Fibroblast of upper back skin (primary cell): ENCODE data around the gene CCDC172.

Source experiments
- DNase-seq: peaks from one replicate; pipeline ENCODE4 v3.0.0-alpha.2; 2013

Gene CCDC172, protein sequence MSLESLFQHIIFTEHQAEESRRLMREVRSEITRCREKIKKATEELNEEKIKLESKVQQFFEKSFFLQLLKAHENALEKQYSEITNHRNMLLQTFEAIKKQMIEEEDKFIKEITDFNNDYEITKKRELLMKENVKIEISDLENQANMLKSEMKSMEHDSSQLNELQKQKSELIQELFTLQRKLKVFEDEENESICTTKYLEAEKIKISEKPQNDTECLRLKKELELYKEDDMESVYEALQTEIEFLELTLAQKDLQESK

DNA sequence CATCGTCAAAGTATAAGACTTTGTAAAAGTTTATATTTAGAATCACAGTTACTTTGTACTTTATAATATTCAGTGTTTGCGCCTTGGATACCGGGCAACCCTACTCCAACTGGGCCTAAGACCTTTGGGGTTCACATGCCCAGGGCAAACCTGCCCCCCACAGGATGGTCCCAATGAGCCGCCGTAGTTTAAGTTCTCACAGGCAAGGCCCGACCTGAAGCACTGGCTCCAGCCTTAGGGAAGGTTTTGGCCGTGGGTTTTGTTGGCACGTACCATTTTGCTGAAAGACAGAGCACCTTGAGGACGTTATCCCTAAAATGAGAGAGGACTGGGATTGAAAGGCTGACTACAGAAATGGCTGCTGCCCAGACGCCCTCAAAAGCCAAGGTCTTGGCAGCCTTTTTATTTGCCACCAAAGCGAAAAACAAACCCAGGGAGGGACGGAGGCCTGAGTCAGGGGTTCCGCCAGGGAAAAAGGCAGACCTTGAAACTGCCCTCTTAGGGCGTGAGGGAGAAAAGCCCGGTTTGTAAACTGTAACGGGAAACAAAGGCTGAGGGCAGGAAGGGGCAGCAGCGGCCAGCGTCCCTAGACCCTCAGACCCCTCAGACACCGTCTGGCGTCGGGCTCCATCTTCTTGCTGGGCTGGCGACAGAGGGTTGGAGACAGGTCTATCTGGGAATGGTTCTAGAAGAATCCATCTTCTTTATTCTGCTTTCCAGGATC lies at the start of gene CCDC172:
TSS of gene CCDC172 (plus strand) at position 222 of the 724 bp plus-strand sequence. CDS start 564 bp downstream, outside the sequence.
- no peak for DNase-seq

DNA sequence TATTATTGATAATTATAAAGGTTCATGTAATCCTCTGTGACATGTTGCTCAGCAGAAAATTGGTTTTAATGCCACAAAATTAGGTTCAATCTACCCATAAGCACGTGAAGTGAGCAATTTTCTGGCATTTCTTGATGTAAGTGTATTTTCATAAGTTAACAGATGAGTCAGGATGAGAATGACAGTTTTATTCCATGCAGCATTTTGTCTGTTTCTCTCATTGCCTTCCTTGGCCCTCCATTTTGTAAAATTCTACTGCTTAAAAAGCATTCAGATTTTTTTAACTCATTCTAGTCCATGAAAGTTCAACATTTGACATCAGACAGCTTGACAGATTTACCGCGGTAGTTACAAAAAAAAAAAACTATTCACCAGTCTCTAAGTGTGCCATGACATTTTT lies 47.3 kb upstream of the CCDC172 start:
- DNase-seq = no peak

DNA sequence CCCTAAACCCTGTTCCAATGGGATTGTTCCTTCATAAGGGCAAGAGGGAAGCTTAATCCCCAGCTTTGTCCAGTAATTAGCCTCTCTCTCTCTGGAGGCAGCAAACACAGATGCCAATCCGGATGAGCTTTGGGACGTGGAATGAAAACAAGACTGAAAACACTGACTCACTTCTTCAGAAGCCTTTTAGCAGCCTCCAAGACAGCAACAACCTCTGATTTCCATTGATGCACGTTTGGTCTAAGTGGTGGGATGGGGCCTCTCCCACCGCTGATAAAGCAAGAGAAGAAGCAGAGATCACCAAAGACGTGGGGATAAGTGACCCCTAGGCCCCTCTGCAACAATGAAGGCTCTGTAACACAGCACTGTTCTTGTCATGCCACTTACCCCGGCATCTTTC lies 45.4 kb upstream of the CCDC172 start:
- peak; percentile 54 for DNase-seq

DNA sequence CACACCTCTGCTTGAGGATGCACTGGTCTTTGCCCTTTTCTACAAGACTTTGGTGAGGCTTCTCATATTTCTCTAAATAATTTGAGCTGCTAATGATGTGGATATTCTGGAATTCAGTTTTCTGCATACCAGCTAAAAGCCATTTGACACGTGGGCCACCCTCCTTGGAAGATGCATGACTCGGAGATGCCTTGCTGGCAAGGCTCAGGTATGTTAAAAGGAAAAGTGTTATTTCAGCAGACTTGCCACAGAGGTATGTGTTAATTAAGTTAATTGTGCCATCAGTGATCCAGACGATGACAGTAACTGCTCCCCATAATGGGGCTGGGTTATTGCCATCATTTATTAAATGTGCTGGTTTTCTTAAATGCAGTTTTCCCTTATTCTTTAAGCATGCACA lies 42.5 kb upstream of the CCDC172 start:
- peak; percentile 33 for DNase-seq

DNA sequence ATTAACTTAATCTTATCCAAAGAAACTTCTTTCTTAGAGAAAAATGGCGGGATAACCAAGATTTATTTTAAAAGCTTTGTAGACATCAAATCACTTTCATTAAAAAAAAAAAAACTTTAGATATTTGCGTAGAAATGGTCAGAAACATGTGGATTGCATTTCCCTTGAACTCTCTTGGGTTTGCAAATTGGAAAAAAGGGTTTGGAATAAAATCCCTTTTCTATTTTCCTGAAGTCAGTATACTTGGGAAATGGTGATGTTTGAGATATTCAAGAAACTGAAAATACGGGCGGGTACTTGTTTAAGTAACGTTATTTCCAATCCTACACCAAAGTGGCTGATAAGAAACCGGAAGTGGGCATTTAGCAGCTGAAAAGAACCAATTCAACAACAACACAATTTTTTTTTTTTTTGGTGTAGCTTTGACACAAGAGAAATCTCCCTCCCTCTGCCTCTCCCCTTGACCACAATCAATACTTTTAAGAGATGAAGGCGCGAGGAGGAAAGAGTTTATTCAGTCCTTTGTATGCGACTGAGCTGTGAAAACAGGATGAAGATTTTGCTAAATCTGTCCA lies 37.5 kb upstream of the CCDC172 start:
- no peak for DNase-seq

DNA sequence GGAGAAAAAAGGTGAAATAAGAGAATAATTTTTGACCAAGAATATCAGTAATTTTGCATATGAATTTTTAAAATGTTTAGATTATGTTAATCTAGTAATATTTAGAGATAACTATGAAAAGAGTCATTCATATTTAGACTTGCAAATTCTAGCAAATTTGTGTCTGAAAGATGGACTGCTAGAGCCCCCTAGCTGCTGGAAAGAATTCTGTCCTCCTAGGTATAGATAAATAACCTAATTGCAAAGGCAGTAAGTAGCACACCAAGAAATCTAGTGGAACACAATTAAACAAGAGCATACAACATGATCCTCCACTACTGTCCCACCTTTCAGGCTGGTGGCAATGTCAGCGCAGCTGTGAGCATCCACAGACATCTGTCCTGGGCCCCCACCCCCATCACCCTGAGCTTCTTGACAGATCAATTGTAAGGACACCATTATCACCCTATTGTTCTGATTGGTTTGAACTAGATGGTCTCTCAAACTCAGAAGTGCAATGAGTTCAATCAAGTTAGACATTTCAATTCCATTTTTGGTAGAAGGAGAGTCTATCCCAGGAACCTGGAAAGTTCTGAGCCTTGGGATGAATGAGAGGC lies 36.2 kb upstream of the CCDC172 start:
- peak; percentile 66 for DNase-seq

DNA sequence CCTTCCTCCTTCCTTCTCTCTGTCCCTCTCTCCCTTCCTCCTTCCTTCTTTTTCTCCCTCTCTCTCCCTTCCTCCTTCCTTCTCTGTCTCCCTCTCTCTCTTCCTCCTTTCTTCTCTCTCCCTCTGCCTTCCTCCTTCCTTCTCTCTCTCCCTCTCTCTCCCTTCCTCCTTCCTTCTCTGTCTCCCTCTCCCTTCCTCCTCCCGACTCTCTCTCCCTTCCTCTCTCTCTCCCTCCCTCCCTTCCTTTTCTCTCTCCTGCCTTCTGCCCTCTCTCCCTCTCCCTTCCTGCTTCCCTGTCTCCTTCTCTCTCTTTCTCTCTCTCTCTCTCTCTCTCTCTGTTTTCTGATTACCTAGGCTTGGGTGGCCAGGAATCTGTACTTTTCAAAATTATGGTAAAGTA lies 34.6 kb upstream of the CCDC172 start:
- no peak for DNase-seq

DNA sequence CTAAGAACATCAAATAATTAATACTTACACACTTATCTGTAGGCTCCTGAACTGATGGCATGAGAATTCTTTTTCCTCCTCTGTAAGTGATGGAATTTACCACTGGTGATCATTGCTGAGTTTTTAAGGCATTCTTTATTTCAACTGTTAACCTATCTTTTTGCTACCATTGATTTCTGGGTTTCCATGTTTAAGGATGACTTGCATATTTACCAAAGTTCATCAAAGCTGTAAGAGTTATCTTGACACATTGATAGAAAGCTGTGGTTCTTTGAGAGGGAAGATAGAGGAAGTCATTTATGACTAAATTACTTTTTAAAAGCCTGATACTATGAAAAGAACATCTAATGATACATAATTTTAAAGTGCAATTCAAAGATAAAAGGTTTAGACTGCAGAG lies 31.8 kb upstream of the CCDC172 start:
- DNase-seq = no peak

DNA sequence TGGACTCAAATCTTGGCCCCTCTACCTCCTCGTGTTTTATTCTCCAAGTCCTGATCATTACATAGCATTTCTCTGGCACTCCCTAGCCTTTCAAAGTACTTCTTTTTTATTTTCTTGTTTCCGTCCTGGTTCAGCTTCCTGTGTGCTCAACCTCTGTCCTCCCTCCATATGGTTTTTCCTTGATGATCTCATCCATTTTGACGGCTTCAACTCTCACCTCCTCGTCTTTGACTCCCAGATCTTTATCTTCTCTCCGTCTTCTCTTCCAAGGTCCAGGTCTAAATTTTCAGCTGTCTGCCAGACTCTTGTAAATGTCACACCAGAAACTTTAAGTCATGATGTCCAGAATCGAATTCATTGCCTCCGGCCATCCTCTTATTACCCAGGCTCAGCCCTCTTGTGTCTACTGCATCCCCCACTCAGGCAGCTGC lies 27.9 kb upstream of the CCDC172 start:
- DNase-seq = no peak

DNA sequence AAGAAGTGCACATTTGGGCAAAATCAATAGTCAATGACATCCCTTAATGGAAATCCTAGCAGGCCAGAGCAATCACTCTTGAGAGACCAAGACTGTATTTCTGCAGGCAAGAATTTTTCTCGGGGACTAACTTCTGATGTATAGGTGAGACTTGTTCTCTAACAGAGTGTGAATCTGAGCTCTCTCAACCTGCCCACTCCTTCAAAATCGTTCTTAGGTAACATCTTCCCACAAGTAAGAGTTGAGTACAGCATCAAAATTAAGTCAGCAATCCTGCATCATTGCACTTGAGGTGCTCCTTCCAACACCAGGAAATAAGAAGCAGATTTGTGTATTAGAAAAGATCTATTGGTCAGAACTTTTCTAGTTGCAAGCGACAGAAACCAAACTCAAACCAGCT lies 25.7 kb upstream of the CCDC172 start:
- DNase-seq = no peak

DNA sequence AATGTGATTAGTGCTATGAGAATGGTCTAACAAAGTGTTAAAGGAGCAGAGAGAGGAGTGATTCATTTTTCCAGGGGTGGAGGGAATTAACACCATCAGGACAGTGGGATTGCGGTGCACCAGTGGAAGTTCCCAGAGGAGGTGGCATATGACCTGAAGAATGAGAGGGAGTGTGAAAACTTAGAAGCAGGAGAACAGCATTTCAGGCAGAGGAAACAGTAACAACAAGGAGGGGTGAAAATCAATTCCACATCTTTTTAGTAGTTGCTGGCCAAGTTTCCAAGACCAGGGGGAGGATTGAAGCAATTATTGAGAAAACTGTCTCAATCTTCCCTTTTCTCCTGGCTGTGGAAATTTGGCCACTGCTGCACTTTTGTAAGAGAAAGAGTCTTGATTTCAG lies 23.7 kb upstream of the CCDC172 start:
- DNase-seq = peak; percentile 26

DNA sequence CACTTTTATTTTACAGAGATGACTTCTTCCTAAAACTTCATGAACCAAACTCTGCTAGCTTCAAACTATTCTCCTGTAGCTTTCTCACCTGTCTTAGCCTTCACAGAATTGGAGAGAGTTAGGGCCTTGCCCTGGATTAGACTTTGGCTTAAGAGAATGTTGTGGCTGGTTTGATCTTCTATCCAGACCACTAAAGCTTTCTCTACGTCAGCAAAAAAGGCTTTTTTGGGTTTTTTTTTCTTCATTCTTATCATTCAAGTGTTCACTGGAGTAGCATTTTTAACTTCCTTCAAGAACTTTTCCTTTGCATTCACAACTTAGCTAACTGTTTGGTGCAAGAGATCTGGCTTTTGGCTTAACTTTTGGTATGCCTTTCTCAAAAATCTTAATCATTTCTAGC lies 19.3 kb upstream of the CCDC172 start:
- DNase-seq = no peak

DNA sequence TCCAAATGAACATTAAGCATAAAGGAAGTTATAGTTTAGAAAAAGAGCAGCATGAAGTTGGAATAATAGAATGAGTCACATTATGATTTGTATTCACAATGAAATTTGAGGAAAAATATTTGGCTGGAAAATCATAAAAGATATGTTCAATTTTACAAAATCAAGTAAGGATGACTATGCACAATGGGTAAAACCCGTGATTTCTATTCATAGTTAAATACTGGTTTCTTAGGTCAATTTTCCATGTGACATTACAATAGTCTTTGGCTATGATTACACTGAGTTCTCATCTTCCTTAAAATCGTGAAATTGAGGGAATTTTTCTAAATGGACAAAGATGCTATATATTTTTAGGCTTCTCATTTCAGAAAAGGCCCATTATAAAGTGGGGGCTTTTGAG lies 17.4 kb upstream of the CCDC172 start:
- no peak for DNase-seq

DNA sequence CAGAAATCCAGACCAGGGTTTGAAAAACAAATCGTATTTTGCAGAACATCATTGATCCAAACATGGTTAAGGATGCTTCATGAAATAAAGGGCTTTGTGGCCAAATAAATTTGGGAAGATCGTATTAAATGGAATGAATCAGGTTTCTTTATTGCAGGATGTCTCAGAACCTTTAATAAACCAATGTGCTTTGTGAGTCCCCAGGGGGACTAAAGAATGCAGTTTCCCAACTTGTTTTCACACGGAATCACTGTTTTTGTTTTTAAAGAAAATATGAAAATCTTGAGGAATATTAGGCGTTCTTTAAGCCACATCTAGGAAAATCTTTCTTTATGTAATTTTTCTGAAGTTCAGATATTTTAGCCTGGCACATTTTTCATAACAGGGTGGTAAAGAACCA lies 16.8 kb upstream of the CCDC172 start:
- DNase-seq = no peak

DNA sequence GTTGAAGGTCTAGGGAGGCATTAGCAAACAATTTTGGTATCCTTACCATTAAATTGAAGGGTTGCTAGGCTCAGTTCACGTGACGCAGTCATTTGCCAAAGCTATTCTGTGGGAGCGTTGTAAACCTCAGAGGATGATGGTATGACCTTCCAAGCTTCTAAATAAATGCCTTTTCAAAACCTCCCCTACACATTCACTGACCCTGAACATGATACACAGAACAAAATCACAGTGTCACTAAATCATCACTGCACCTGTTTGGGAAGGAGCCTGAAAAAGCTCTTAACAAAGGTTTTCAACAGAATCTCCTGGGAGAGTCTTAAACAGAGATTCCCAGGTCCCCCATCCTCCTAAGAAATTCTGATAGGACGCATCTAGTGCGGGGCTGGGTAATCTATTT lies 13.2 kb upstream of the CCDC172 start:
- DNase-seq = no peak

DNA sequence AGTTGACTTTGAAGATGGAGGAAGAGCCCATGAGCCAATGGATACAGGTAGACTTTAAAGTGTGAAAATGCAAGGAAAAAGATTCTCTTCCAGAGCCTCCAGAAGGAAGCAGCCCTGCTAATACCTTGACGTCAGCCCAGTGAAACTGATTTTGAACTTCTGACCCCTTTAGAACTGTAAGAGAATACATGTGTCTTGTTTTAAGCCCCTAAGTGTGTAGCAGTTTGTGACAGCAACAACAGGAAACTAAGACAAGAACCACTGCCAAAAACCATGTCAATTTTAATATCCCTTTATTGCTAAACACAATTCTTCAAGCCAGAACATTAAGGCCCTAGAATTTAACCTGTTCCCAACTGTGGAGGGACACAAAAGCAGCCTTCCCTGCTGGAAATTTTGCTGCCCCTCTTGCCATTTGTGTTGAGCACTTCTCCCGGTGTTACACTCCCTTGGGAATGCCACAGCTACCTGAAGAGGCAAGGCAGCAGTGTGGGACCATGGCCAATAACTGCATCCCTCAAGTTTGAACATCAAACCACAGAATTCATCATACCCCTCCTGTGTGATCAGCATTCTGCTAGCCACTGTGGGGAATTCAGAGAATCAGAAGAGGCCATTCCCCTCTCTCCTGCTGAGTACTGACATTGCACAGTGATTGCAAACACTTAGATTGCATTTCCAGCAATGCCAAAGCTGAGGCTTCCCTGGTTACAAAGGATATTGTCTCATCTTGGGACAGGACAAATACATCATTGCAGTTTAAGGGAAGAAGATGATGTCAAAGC lies 12.3 kb upstream of the CCDC172 start:
- peak; percentile 52 for DNase-seq

DNA sequence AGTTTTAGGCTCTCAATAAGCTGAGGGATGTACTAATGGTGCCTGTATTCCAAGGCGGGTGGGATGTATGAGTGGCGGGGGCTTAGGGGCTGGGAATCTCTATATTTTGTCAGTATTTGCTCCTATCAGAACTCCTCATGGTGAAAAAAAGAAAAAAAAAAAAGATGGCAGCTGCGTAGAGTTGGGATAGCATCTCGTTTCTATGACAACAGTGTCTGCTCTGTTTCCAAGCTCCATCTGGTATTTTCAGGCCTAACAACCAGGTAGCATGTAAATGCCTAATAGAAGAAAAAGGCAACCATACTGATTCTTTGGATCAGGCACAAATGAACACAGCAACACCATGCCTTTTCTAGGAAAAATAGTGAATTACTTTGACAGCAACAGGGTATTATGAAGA lies 11.7 kb upstream of the CCDC172 start:
- DNase-seq = no peak

DNA sequence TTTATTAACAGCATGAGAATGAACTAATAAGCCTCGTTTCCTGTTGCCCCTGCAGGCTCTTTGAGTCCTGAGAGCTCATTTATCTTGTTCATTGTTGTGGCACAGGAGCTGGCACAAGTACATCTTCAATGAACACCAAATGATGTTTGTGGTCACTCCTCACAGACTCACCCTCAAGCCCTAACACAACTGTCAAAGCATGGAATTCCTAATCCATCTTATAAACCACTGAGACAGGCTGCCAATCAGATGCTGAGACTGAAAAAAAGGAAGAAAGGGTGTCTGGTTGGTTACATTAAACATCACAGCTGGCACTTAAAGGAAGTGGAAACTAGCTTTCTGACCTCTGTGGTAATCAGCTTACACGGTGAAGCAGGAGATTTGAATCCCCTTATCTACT lies 7.7 kb upstream of the CCDC172 start:
- DNase-seq = no peak

DNA sequence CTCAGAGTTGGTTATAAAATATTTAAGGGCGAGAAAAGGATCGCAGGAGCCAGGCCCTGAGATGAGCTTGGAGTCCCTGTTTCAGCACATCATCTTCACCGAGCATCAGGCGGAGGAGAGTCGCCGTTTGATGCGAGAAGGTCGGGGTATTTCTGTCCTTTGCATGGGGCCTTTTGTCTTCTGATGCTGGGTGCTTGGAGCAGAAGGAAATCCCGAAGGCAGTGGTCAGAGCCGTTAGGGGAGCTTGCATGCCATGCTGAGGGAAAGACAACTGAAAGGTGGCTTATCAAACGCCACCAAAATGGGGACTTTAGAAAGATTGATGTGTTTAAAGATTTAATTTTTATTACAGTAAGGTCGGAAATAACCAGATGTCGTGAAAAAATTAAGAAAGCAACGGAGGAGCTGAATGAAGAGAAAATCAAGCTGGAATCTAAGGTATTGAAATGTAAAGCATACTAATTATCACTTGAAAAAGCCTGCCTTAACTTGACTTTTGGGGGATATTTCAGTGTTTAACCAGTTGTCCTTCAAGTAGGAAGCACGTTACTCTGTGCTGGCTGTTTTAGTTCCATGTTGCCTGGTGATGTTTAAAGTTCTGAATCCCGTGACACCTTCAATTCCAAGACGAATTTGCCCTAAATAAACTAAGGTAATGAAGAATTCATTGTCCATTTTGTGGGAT lies 845 bp downstream of the CCDC172 start:
- no peak for DNase-seq

DNA sequence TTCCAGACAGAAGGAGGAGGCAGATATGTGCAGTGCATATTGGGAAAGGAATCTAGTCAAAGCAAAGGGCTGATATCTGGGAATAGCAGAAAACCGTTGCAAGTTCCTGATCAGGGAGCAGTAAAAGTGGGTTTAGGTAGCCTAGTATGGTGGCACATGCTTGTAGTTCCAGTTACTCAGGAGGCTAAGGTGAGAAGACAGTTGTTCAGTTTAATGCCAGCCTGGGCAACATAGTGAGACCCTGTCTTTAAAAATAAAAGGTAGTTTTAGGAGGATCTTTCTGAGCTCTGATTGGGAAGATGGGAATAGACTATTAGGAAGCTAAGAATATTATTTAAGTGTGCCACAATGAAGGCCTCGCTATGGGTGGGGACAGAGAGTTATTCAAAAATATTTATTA lies 1.7 kb downstream of the CCDC172 start:
- DNase-seq = no peak

DNA sequence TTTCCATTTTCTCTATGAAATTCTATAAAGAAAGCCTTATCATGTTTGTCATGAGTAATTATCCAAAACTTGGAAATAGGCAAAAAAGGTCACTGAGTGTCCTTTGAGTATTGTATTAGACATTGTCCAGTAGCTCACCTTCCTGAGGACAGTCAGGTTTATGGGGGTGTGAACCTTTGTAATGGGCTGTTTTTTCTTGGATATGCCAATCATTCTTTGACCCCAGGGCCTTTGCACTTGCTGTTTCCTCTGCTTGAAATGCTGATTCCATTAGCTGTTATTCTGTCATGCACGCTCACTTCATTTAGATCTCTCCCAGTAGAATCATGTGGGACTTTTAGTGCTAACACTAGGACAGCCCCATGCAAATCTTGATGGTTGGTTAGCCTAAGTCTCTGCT lies 4.9 kb downstream of the CCDC172 start:
- DNase-seq = no peak

DNA sequence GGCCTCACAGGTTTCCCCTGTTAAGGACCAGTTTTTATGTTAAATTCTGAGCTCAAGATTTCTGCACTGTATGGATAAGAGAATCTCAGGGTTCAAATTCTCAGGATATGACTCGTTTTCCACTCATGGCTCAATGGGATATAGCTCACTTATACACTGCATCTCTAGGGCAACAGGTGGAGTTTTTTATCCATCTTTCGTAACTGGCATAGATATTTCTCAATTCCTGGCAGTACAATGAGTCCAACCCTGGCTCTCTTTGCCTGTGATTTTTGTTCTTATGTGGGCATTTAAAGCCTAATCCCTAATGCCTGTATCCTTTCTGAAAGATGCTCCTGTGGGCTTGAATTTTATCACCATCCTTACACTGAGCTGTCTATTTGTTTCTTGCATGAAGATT lies 7.6 kb downstream of the CCDC172 start:
- no peak for DNase-seq

DNA sequence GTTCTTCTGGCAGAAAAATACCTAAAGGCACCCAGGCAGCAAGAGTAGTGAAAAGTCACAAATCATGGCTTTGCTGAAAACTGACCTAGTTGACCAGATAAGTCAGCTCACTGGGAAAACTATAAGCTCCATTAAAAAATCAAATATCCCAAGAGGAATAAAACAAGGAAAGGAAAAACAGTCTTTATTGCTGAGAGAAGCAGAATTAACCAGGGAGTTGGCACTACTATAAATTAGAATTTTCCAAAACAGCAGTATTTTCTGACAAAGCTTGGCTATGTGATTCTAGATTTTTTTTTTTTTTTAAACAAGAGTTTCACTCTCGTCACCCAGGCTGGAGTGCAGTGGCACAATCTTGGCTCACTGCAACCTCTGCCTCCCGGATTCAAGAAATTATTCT lies 12.6 kb downstream of the CCDC172 start:
- no peak for DNase-seq
